Aorta (tissue), 5 donors: Measurements from ENCODE around the gene RAB39A. TPM values are rescaled to one million over a fixed set of nuclear protein-coding genes. Genes with fewer than 3 reads are reported as not detected.

Experiments used
- ATAC-seq: fragments of 200-7000 bp; cut with Tn5 transposase; one replicate; pipeline ENCODE4 v1.9.1; 2022; ENCODE audit warnings: moderate library complexity; ENCODE audit not compliant: low FRiP score
- DNase-seq, 2 donors: peaks; one replicate each; pipeline ENCODE4 v3.0.0-alpha.2; 2020
- H3K27ac ChIP-seq, 2 donors: one replicate each; pipeline ENCODE4 v1.5.1; 2013; ENCODE audit warnings: low read length in 2 of 2, mild to moderate bottlenecking in 2 of 2, moderate library complexity in 2 of 2, control low read depth in 1 of 2, inconsistent platforms in 1 of 2, low read depth in 1 of 2
- H3K27me3 ChIP-seq, 2 donors: one replicate each; pipeline ENCODE4 v1.6.1; 2013; ENCODE audit warnings: control low read depth in 1 of 2, low read length in 1 of 2, mild to moderate bottlenecking in 1 of 2, moderate library complexity in 1 of 2; ENCODE audit not compliant: insufficient read depth in 2 of 2, control insufficient read depth in 1 of 2
- H3K36me3 ChIP-seq, 2 donors: one replicate each; pipeline ENCODE4 v1.6.1; 2013; ENCODE audit warnings: control low read depth in 1 of 2, low read length in 1 of 2, mild to moderate bottlenecking in 1 of 2; ENCODE audit not compliant: insufficient read depth in 2 of 2, control insufficient read depth in 1 of 2
- H3K4me1 ChIP-seq, 2 donors: one replicate each; pipeline ENCODE4 v1.6.1; 2013; ENCODE audit warnings: low read length in 2 of 2, control low read depth in 1 of 2, mild to moderate bottlenecking in 1 of 2, moderate library complexity in 1 of 2; ENCODE audit not compliant: insufficient read depth in 2 of 2, control insufficient read depth in 1 of 2
- H3K4me3 ChIP-seq, 2 donors: one replicate each; pipeline ENCODE4 v1.5.1; 2013; ENCODE audit warnings: low read length in 2 of 2, control low read depth in 1 of 2, mild to moderate bottlenecking in 1 of 2
- H3K9me3 ChIP-seq: one replicate; pipeline ENCODE4 v1.6.1; 2013; ENCODE audit warnings: mild to moderate bottlenecking, low read length; ENCODE audit not compliant: control insufficient read depth
- WGBS, 2 donors: extraction: QIAGEN DNeasy Blood & Tissue Kit; methylation state at CpG; one replicate each; pipeline ENCODE4 v1.1.7; 2013; 5-methylcytosine and 5-hydroxymethylcytosine counted together
- intact Hi-C, 2 donors: fragments of 100-400 bp; cut with DNase I; formaldehyde crosslinking; loops; one replicate each; pipeline versions ENCODE4 v1.14.2 to v1.15.0; 2022
- polyA plus RNA-seq, 2 donors: library from polyadenylated mRNA; stranded (reverse); fragments of 200-250 nt; gene quantifications; one replicate each; pipeline ENCODE4 v1.2.3, GENCODE V29; 2013
- total RNA-seq, 2 donors: library from RNA; stranded (reverse); fragmentation: NEBNext Ultra II Directional; extraction: Animal tissue kit (Norgen Biotek cat#: 25700); gene quantifications; one replicate each; pipeline ENCODE4 v1.2.1, GENCODE V29; 2021
- donor health status: healthy with polysubstance abuse.
- donor health status: Bipolar disorder and iron deficiency.
- donor health status: DM: no; HTN: no; CAD: no.
- donor health status: DM: no; HTN: no; CAD: no.
- donor health status: DM: yes; HTN: yes; CAD: no.

Gene RAB39A
- total and polyA plus RNA-seq, 4 donors = 2.0 to 3.8 (median 2.5) TPM; not detected in 1

DNA sequence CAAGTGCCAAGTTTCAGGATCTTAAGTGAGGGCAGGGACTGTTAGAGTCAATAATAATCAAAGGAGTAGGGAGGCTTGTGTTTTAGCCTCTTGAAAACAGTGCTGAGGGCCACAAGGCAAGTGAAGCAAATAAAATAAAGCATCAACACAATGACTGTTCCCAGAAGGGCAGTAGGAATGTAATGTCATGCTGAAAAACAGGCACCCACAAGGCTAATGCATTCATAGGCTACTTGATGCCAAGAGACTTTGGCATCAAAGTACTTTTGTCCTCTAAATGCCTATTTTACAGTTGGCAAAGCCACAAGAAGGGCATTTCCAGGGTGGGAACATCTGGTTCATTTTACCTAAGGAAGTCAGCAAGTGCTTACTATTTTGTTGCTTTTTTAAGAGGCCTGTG lies 22.9 kb downstream of the RAB39A start:
- no peak overlapping the region for H3K4me3 ChIP-seq
- DNase-seq (no peak), ATAC-seq (no peak)
- no peaks in the 10 kb centered on the region for H3K27me3 ChIP-seq
- intact Hi-C loops = no loop called here
- H3K9me3 ChIP-seq = no peaks in the 10 kb centered on the region
- no peak overlapping the region for H3K27ac ChIP-seq
- H3K4me1 ChIP-seq = no peaks in the 10 kb centered on the region
- no peaks in the 10 kb centered on the region for H3K36me3 ChIP-seq

DNA sequence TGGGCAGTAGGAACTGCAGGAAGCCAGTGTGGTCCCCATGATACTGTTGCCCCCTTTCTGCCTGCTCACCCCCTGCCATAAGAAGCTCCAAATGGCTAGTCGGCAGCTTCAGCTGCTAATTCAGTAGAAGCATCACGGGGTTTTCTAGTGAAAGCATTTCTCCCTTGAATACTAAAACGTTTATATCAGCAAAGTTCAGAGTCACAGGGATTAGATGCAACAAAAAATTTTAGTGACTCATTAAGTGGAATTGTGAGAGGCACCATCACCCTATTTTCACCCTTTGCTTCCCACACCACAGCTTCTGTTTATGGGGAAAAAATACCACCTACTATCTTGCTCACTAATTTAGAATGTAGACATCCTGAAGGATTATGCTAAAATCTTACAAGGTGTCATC lies 25.2 kb downstream of the RAB39A start:
- no peaks in the 10 kb centered on the region for H3K36me3 ChIP-seq
- 57 to 64% methylated on average over 3 of the region's 3 CpGs for WGBS, 2 donors
- DNase-seq = no peak
- no peaks in the 10 kb centered on the region for H3K4me1 ChIP-seq
- H3K9me3 ChIP-seq = no peaks in the 10 kb centered on the region
- no peak overlapping the region for H3K4me3 ChIP-seq
- intact Hi-C loops = no loop called here
- H3K27me3 ChIP-seq = no peaks in the 10 kb centered on the region
- no peak overlapping the region for H3K27ac ChIP-seq
- ATAC-seq = no peak

DNA sequence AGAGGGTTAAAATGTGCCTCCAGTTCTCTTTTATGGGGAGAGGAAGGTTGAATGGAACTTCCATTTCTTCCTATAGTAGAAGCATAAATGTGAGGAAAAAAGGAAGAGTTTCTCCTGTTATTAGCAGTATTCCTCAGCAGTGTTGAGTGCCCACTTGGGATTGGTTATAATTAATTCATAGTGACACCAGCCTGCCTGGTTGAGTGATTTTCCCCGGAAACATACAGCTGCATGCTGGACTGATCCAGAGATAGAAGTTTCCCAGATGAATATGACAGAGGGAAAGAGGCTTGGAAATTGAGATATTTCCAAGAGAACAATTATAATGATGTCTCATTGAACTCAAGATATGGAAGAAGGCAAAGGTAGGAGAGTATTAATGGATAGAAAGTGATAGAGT lies 28.3 kb downstream of the RAB39A start:
- no peaks in the 10 kb centered on the region for H3K9me3 ChIP-seq
- no peak for ATAC-seq
- no peak overlapping the region for H3K27ac ChIP-seq
- intact Hi-C loops = no loop called here
- DNase-seq = no peak
- no peak overlapping the region for H3K4me3 ChIP-seq
- no peaks in the 10 kb centered on the region for H3K4me1 ChIP-seq
- no peaks in the 10 kb centered on the region for H3K27me3 ChIP-seq
- H3K36me3 ChIP-seq = no peaks in the 10 kb centered on the region
- 27 to 38% methylated on average over 1 of the region's 1 CpG for WGBS, 2 donors

DNA sequence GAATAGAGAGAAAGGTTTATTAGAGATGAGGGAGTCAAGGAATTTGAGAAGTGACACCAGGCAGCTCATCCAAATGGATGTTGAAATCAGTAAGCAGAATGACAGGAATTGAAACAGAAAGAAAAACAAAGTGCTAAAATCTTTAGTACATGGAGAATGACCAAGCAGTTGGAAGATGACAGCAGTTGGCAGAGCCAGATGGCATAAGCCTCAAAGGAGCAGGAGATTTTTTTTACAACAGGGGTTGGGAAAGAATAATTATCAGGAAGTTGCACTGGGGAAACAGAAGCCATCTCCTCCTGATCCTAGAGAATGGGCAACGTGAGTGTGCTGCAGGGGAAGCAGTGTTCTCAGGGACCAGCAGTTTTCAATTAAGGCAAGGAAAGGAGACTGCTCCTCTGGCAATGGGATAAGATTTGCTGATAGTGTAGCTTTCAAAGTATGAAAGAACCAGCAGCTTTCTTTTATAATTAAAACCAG lies 28.9 kb downstream of the RAB39A start:
- H3K9me3 ChIP-seq = no peaks in the 10 kb centered on the region
- peak; percentile 66 for ATAC-seq
- 0 to 1% methylated on average over 1 of the region's 1 CpG for WGBS, 2 donors
- no peaks in the 10 kb centered on the region for H3K36me3 ChIP-seq
- H3K4me1 ChIP-seq = no peaks in the 10 kb centered on the region
- no peak overlapping the region for H3K27ac ChIP-seq
- intact Hi-C loops = no loop called here
- H3K4me3 ChIP-seq = no peak overlapping the region
- no peaks in the 10 kb centered on the region for H3K27me3 ChIP-seq
- DNase-seq = peak in 1 of 2 donors; percentile 49

DNA sequence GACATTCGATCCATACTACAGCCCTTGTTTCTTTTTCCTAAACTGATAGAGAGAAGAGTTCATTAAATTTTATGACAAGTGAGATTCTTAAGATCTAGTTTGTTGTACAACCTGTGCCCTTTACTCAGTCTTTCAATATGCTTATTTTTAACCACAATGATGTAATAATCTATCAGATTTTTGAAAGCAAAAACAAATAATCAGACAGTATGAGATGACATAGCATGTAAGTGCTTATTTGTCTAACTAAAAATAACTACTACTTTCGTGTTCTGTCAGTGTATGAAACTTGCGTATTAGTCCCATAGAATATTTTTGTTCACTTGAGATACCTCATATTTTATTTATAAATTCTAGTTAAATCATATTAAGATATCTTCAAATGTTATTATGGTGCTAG lies 33.2 kb downstream of the RAB39A start:
- DNase-seq = no peak
- Histone ChIP-seq H3K9me3 (no peaks in the 10 kb centered on the region), H3K4me1 (no peaks in the 10 kb centered on the region), H3K36me3 (no peaks in the 10 kb centered on the region), H3K4me3 (no peak overlapping the region), H3K27ac (no peak overlapping the region), H3K27me3 (no peaks in the 10 kb centered on the region)
- ATAC-seq = no peak
- WGBS, 2 donors = 35% methylated on average over 3 of the region's 3 CpGs
- intact Hi-C loops = no loop called here

DNA sequence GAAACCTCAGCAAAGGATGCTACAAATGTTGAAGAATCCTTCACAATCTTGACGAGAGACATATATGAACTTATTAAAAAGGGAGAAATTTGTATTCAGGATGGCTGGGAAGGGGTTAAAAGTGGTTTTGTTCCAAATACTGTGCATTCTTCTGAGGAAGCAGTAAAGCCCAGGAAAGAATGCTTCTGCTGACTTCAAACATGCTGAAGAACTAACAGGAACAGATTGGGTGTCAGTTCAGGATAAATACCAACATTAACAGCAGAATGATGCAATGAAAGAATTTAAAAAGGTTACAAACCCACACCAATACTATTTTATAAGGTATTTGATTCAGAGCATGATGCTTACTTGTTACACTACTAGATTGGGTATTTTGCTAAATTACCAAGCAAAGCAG lies 33.9 kb downstream of the RAB39A start:
- H3K27ac ChIP-seq = no peak overlapping the region
- no peak overlapping the region for H3K4me3 ChIP-seq
- WGBS, 2 donors = 39 to 70% methylated on average over 1 of the region's 1 CpG
- H3K9me3 ChIP-seq = no peaks in the 10 kb centered on the region
- intact Hi-C loops = no loop called here
- H3K4me1 ChIP-seq = no peaks in the 10 kb centered on the region
- DNase-seq (no peak), ATAC-seq (no peak)
- H3K27me3 ChIP-seq = no peaks in the 10 kb centered on the region
- no peaks in the 10 kb centered on the region for H3K36me3 ChIP-seq

DNA sequence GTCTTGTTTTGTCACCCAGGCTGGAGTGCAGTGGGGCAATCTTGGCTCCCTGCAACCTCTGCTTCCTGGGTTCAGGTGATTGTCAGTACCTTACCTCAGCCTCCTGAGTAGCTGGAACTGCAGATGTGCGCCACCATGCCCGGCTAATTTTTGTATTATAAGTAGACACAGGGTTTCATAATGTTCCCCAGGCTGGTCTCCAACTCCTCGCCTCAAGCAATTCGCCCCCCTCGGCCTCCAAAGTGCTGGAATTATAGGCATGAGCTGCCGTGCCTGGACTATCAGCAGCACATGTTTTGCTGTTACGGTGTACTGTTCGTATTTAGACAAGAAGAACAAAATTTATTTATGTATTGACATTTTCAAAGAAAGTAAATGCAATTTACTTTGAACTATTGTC lies 34.8 kb downstream of the RAB39A start:
- Histone ChIP-seq H3K27ac (no peak overlapping the region), H3K4me1 (no peaks in the 10 kb centered on the region), H3K9me3 (no peaks in the 10 kb centered on the region), H3K4me3 (no peak overlapping the region), H3K27me3 (no peaks in the 10 kb centered on the region), H3K36me3 (no peaks in the 10 kb centered on the region)
- intact Hi-C loops = no loop called here
- WGBS, 2 donors = 73 to 76% methylated on average over 8 of the region's 8 CpGs
- DNase-seq (no peak), ATAC-seq (no peak)

DNA sequence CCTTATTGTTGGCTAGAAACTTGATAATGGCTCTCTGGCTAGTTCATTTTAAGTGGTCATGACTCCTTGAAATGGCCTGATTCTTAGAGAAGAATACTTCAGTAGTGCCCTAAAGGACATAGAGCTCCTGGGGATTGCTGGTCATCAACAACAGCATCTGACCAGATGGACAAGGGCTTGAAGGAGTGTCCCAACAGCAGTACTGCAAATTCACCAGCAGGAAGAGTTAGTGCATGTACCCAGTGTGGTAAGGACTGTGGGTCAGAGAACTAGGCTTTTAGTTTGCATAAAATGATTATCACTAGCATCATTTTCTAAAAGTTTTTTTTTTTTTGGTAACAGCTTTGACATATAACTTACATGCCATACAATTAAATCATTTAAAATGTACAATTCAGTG lies 41.0 kb downstream of the RAB39A start:
- Histone ChIP-seq H3K4me1 (no peaks in the 10 kb centered on the region), H3K4me3 (no peak overlapping the region), H3K27ac (no peak overlapping the region), H3K9me3 (no peaks in the 10 kb centered on the region), H3K36me3 (no peaks in the 10 kb centered on the region), H3K27me3 (no peaks in the 10 kb centered on the region)
- no peak for DNase-seq
- intact Hi-C loops = no loop called here
- no peak for ATAC-seq

DNA sequence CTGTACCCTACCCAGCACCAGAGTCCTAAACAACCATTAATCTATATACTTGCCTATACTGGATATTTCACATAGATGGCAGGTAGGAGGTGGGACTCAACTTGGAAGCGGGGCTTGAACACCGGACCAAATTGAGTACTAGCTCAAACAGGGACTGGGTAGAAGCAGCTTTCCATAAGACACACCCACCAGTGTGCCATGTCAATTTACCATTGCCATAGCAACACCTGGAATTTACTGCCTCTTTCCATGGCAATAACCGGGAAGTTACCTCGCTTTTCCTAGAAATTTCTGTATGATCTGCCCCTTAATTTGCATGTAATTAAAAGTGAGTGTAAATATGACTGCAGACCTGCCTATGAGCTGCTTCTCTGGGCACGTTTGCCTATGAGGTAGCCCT lies 41.8 kb downstream of the RAB39A start:
- Histone ChIP-seq H3K4me1 (no peaks in the 10 kb centered on the region), H3K9me3 (no peaks in the 10 kb centered on the region), H3K27ac (no peak overlapping the region), H3K27me3 (no peaks in the 10 kb centered on the region), H3K4me3 (no peak overlapping the region), H3K36me3 (no peaks in the 10 kb centered on the region)
- WGBS, 2 donors = 73 to 80% methylated on average over 5 of the region's 5 CpGs
- DNase-seq (no peak), ATAC-seq (no peak)
- intact Hi-C loops = no loop called here
